SU-DHL-6 (cell line): ENCODE measurements around the gene NPAS2.

Source experiments
- CTCF ChIP-seq: fragments of 200-600 bp; sonication (generic); IDR thresholded peaks from one replicate; pipeline ENCODE4 v1.5.1; 2017; ENCODE audit warnings: antibody characterized with exemption, mild to moderate bottlenecking, low read length, moderate library complexity; ENCODE audit not compliant: insufficient read depth, poor library complexity, severe bottlenecking
- EZH2phosphoT487 ChIP-seq: fragments of 200-600 bp; sonication (generic), shearing (Covaris generic); conservative IDR thresholded peaks from 2 replicates; pipeline ENCODE4 v1.6.1; 2018; ENCODE audit warnings: mild to moderate bottlenecking, antibody characterized with exemption, low read length, moderate library complexity, mixed read lengths

- TF ChIP-seq CTCF (no peak), EZH2phosphoT487 (no peak)
Measured at GRCh38 chr2:100990166-100990565, 170.2 kb downstream of the NPAS2 start.
